ENCODE results near the gene DLGAP1. TPM values are rescaled to one million over a fixed set of nuclear protein-coding genes. Genes with fewer than 3 reads are reported as not detected.

DLGAP1 gene
- total RNA-seq, 1 experiment from 2014 or later: 23.0 TPM

- TF ChIP-seq ZNF219 (CRISPR knock-in tag; IDR thresholded peaks at IDR 0.05; ENCODE audit: borderline replicate concordance) (no peak), E2F1 (CRISPR knock-in tag; IDR thresholded peaks at IDR 0.05) (no peak), SOX15 (CRISPR knock-in tag; IDR thresholded peaks at IDR 0.05) (no peak), ARID4B (CRISPR knock-in tag; IDR thresholded peaks at IDR 0.05; ENCODE audit: borderline replicate concordance) (no peak), HMGXB4 (CRISPR knock-in tag; IDR thresholded peaks at IDR 0.05) (no peak), KAT7 (CRISPR knock-in tag; IDR thresholded peaks at IDR 0.05; ENCODE audit: borderline replicate concordance) (no peak), CDX4 (CRISPR knock-in tag; IDR thresholded peaks at IDR 0.05; ENCODE audit: borderline replicate concordance) (no peak), PRDM15 (CRISPR knock-in tag; IDR thresholded peaks at IDR 0.05) (no peak), ZNF671 (CRISPR knock-in tag; IDR thresholded peaks at IDR 0.05) (no peak), NR3C1 (CRISPR knock-in tag; conservative IDR thresholded peaks at IDR 0.05; ENCODE audit: low read depth) (no peak), ZNF232 (CRISPR knock-in tag; IDR thresholded peaks at IDR 0.05) (no peak), RORB (CRISPR knock-in tag; IDR thresholded peaks at IDR 0.05) (no peak), ZMAT4 (CRISPR knock-in tag; IDR thresholded peaks at IDR 0.05) (no peak)
- POLR2A ChIA-PET: no interaction called here
- Mint-ChIP-seq H3K4me1 (peaks cover 26% of the 10 kb centered on the region), H3K9me3 (no peaks in the 10 kb centered on the region), H3K27ac (no peak overlapping the region), H3K4me3 (no peak overlapping the region), H3K36me3 (no peaks in the 10 kb centered on the region), H3K27me3 (ENCODE audit: low read depth) (peaks cover 18% of the 10 kb centered on the region)
- ATAC-seq: no peak
- CTCF ChIA-PET: no interaction called here
- no peak for DNase-seq (ENCODE audit: low spot score)
Observed at GRCh38 chr18:4394700-4395099, 60.4 kb downstream of the DLGAP1 start.

GRCh38 chr18:4391859-4392258 is 63.2 kb downstream of the DLGAP1 start:
- Mint-ChIP-seq H3K36me3 (no peaks in the 10 kb centered on the region), H3K27me3 (ENCODE audit: low read depth) (peaks cover 17% of the 10 kb centered on the region), H3K4me3 (no peak overlapping the region), H3K9me3 (no peaks in the 10 kb centered on the region), H3K4me1 (peaks cover 21% of the 10 kb centered on the region), H3K27ac (no peak overlapping the region)
- ChIA-PET CTCF (no interaction called here), POLR2A (no interaction called here)
- ATAC-seq (no peak), DNase-seq (ENCODE audit: low spot score) (no peak)
- TF ChIP-seq OVOL2 (CRISPR knock-in tag; IDR thresholded peaks at IDR 0.05; ENCODE audit: borderline replicate concordance) (no peak), NR2C2 (CRISPR knock-in tag; IDR thresholded peaks at IDR 0.05) (no peak), RORB (CRISPR knock-in tag; IDR thresholded peaks at IDR 0.05) (no peak), FOXJ3 (CRISPR knock-in tag; IDR thresholded peaks at IDR 0.05; ENCODE audit: borderline replicate concordance) (no peak), CBFB (CRISPR knock-in tag; IDR thresholded peaks at IDR 0.05; ENCODE audit: low read depth) (no peak)

Data from WTC11 (cell line).